Renal pelvis (tissue), 4 donors: Measurements from ENCODE around the gene MAPK8IP2. TPM values are rescaled to one million over a fixed set of nuclear protein-coding genes. Genes with fewer than 3 reads are reported as not detected.
"Not testable (repeated sequence)": the region's sequence is repeated elsewhere in the genome, so short reads cannot be mapped to it uniquely, and the experiment has no call there.

Source experiments
- DNase-seq: peaks from one replicate; pipeline ENCODE4 v3.0.0-alpha.2; 2013
- polyA plus RNA-seq, 3 donors: library from polyadenylated mRNA; unstranded; fragments of 120-200 nt; gene quantifications; one replicate each; pipeline ENCODE4 v1.2.1, GENCODE V29; 2013; ENCODE audit not compliant: insufficient read length in 3 of 3

MAPK8IP2 gene
- polyA plus RNA-seq, 3 donors: 0.76 to 1.1 (median 1.0) TPM

DNA sequence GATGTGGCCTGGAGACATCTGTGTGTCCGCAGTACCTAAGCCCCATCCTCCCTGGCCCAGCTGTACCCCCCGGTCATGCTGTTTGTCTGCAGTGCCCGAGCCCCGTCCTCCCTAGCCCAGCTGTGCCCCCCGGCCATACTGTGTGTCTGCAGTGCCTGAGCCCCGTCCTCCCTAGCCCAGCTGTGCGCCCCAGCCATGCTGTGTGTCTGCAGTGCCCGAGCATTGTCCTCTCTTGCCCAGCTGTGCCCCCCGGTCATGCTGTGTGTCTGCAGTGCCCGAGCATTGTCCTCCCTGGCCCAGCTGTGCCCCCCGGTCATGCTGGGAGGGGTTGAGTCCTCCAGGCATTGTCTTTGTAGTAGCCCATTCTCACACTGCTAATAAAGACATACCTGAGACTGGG, 35.0 kb downstream of the MAPK8IP2 start:
- no peak for DNase-seq

DNA sequence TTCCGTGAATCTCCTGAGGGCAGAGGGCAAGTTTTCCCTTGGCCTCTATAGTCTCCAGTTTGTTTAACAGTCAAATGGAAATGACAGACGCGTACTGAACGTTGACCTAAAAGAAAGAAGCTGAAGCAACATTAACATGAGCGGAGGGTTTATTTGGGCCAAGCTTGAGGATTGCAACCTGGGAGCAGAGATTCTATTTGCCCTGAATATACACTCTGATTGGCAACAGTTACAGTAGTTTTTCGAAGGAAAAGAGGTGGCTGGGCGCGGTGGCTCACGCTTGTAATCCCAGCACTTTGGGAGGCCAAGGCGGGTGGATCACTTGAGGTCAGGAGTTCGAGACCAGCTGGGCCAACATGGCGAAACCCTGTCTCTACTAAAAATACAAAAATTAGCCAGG, 39.7 kb downstream of the MAPK8IP2 start:
- DNase-seq: not testable (repeated sequence)

DNA sequence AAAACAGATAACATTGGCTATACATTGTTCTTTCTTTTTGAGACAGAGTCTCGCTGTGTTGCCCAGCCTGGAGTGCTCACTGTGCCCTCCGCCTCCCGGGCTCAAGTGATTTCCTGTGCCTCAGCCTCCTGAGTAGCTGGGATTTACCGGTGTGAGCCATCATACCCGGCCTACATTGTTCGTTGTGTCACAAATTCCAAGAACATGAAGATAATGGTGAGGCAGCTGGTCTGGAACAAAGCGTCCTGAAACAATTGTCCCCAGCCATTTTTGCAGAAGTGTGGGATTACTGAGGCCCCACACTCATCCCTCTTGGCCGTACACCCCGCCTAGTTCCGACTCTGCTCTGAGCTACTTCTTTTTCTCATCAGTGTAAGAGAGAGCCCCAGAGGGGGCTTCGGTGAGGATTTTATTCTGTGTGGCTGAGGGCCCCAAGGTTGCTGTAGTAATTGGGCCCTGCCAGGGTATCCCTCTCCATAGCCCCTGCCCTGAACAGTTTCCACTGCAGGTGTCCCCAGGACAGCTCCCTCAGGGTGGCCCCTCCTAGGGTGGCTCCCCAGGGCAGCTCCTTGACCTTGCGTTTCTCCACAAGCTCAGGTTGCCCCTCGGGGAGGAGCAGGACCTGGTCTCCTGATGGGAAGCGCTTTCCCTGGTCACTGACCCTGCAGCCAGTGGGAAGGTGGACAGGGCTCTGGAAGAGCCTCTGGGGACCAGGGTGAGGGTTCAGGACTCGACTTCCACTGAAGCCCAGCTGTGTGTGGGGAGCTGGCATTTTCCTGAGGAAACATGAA, 40.5 kb downstream of the MAPK8IP2 start:
- DNase-seq: no peak

DNA sequence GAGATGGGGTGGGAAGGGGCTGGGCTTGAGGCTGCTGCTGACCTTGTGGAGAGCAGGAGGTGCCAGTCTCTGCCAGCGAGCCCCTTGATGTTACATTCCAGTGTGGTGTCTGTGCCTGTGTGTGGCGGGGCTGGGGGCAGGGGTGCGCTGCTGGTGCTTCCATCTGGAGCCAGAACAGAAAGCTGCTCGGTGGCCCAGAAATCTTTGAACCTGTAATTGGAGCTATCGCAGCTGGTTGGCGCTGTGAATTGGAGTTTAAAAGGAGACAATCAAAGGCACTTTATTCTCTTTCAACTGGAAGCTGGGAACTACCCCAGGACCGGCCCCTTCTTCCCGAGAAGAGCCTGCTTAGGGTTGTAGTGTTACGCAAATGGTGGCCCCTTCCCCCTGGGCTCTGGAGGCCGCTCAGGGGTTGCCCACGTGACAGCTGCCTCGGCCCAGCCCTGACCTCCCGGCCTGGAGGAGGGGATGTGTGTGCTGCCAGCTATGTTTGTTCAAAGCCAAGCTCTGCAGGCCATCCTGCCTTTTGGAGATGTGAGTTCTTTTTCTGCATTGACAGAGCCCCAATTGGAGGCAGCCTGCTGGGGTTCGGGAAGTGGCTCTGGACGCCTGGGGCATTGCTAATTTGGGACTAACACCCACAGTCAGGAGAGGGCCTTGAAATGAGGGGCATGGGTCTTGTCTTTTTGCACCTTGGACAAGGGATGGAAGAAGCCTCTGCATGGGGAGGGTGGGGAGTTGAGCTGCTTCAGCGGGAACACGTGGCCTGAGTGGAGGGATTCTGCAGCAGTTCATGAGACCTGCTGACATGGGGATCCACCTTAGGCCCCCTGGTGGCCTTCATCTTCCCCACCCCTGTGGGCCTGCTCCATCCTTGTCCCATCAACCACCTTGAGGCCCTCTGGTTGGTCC, 41.4 kb downstream of the MAPK8IP2 start:
- no peak for DNase-seq

DNA sequence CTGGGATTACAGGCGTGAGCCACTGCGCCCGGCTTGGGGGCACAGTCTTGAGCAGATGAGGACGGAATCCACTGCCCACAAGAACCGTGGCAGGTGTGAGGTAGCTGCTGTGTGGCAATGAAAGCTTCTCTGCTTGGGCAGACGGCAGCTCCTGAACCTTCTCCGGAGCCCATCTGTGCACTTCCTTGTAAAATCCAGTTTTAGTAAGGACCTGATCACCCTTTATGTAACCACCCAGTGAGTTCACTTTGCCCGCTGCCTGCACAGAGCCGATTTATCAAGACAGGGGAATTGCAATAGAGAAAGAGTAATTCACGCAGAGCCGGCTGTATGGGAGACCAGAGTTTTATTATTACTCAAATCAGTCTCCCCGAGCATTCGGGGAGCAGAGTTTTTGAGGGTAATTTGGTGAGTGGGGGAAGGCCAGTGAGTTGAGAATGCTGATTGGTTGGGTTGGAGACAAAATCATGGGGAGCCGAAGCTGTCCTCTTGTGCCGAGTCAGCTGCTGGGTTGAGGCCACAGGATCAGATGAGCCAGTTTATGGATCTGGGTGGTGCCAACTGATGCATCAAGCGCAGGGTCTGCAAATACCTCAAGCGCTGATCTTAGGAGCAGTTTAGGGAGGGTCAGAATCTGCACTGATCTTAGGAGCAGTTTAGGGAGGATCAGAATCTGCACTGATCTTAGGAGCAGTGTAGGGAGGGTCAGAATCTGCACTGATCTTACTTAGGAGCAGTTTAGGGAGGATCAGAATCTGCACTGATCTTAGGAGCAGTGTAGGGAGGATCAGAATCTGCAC, 42.6 kb downstream of the MAPK8IP2 start:
- DNase-seq: not testable (repeated sequence)

DNA sequence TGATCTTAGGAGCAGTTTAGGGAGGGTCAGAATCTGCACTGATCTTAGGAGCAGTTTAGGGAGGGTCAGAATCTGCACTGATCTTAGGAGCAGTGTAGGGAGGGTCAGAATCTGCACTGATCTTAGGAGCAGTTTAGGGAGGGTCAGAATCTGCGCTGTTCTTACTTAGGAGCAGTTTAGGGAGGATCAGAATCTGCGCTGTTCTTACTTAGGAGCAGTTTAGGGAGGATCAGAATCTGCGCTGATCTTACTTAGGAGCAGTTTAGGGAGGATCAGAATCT, 43.2 kb downstream of the MAPK8IP2 start:
- not testable (repeated sequence) for DNase-seq

DNA sequence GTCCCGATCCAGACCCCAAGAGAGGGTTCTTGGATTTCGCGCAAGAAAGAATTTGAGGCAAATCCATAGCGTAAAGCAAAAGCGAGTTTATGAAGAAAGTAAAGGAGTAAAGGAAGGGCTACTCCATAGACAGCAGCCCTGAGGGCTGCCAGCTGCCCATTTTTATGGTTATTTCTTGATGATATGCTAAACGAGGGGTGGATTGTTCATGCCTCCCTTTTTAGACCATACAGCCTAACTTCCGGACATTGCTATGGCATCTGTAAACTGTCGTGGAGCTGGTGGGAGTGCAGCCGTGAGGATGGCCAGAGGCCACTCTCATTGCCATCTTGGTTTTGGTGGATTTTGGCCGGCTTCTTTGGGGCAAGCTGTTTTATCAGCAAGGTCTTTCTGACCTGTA, 52.7 kb downstream of the MAPK8IP2 start:
- DNase-seq: no peak

DNA sequence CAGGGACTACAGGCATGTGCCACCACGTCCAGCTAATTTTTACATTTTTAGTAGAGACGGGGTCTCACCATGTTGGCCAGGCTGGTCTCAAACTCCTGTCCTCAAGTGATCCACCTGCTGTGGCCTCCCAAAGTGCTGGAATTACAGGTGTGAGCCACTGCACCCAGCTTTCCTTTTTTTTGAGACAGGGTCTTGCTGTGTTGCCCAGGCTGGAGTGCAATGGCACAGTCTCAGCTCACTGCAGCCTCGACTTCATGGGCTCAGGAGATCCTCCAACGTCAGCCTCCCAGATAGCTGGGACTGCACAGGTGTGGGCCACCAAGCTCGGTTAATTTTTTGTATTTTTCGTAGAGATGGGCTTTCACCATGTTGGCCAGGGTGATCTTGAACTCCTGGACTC, 54.1 kb downstream of the MAPK8IP2 start:
- DNase-seq: not testable (repeated sequence)

DNA sequence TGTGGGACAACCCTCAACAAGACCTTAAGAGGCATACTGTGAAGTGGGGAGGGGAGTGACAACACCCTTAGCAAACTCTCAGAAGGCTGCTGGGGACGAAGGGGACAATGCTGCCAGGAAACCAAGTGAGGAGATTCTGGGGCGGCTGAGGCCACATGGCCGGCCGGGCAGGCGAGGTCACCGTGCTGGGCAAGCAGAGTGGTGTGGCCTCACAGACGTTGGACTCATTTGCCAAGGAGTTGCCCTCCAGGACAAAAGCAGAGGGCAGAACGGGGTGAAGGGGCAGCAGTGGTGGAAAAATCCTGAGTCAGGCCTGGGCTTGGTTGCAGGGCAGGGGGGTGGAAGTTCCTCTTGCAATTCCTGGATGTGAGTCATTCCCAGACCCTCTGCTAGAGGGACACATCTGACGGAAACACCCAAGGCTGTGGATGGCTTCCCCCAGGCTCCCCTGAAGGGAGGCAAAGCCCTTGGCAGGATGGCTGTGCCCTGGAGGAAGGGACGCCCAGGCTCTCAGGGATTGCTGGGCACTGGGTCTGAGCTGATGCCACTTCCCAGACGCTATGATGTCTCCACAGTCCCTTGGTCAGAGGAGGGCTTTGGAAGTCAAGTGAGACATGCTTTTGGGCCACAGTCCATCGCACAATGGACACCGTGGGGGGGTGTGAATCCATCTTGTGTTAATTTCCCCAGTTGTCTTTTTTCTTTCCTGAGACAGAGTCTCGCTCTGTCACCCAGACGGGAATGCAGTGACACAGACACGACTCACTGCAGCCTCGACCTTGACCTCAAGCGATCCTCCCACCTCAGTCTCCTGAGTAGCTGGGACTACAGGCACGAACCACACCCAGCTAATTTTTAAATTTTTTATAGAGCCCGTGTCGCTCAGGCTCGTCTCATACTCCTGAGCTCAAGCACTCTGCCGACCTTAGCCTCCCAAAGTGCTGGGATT, 55.8 kb downstream of the MAPK8IP2 start:
- peak; percentile 35 for DNase-seq

DNA sequence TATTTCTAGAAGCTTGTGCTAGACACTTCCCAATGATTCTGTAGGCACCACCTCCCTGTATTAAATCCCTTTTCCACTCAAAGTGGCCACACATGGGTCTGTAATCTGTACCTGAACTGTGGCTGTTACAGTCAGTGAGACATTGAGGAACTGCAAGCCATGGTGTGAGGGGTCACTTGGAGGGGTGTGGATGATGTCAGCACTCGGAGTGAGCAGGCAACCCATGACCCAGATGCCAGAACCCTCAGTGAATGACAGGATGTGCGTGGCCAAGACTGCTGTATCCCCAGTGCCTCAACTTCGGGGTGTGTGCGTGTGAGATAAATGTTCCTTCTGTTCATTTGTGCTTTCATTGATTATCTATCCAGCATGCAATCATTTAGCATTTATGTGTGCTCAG, 57.3 kb downstream of the MAPK8IP2 start:
- no peak for DNase-seq

DNA sequence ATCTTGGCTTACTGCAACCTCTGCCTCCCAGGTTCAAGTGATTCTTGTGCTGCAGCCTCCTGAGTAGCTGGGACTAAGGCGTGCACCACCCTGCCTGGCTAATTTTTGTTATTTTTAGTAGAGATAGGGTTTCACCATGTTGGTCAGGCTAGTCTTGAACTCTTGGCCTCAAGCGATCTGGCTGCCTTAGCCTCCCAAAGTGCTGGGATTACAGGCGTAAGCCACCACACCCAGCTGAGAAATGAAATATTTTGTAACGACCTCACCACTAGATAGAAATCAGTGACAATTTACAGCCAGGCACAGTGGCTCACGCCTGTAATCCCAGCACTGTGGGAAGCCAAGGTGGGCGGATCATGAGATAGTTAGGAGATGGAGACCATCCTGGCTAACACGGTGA, 59.1 kb downstream of the MAPK8IP2 start:
- DNase-seq: not testable (repeated sequence)

DNA sequence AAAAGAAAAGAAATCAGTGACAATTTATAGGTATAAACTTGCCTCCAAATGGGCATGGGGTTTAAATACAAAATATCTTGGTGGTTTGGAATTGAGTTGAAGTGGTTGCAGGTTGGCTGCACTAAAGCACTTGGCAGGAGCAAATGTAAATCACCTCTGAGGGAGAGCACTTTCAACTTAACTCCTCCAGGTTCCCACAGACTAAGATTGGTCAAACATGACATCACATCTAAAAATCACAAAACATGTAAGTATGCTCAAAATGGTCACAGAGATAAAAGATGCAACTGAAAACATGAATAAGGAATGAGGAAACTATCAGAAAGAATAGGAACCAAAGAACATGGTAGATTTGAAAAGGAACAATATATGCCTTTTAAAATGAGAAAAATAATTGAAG, 59.7 kb downstream of the MAPK8IP2 start:
- no peak for DNase-seq

Other genes starting within 250 kb of the MAPK8IP2 start
- 10 to 100 TPM; 42.2 to 51.0 (median 42.9) TPM for gene SBF1, start 125.8 kb upstream of the MAPK8IP2 start, polyA plus RNA-seq
- 1 to 10 TPM; 4.4 to 6.0 (median 5.7) TPM for gene ADM2, start 119.2 kb upstream of the MAPK8IP2 start, polyA plus RNA-seq
- 1 to 10 TPM; 3.3 to 6.6 (median 4.2) TPM for gene MIOX, start 113.9 kb upstream of the MAPK8IP2 start, polyA plus RNA-seq
- 10 to 100 TPM; 47.3 to 61.5 (median 60.5) TPM for gene LMF2, start 93.1 kb upstream of the MAPK8IP2 start, polyA plus RNA-seq
- gene NCAPH2, start 92.6 kb upstream of the MAPK8IP2 start, polyA plus RNA-seq: 10 to 100 TPM; 48.3 to 57.4 (median 56.6) TPM
- gene SCO2, start 75.2 kb upstream of the MAPK8IP2 start, polyA plus RNA-seq: 1 to 10 TPM in 2 of 3 donors, not detected in 1; 5.4 to 6.7 TPM
- gene TYMP, start 70.8 kb upstream of the MAPK8IP2 start, polyA plus RNA-seq: 1 to 10 TPM; 1.4 to 2.2 (median 2.0) TPM
- gene KLHDC7B, start 54.9 kb upstream of the MAPK8IP2 start, polyA plus RNA-seq: under 1 TPM in 2 of 3 donors, not detected in 1; 0.04 to 0.30 TPM
- gene SYCE3, start 37.9 kb upstream of the MAPK8IP2 start, polyA plus RNA-seq: under 1 TPM in 1 of 3 donors, not detected in 2; 0.58 TPM
- gene CPT1B, start 22.4 kb upstream of the MAPK8IP2 start, polyA plus RNA-seq: 10 to 100 TPM; 16.8 to 18.3 (median 17.1) TPM
- gene CHKB, start 17.9 kb upstream of the MAPK8IP2 start, polyA plus RNA-seq: 100 to 1,000 TPM in 2 of 3 donors, 10 to 100 TPM in 1; 74.5 to 109 (median 105) TPM
- 10 to 100 TPM; 15.3 to 23.7 (median 20.4) TPM for gene ARSA, start 27.4 kb downstream of the MAPK8IP2 start, polyA plus RNA-seq
- gene SHANK3, start 72.0 kb downstream of the MAPK8IP2 start, polyA plus RNA-seq: 10 to 100 TPM; 19.1 to 27.2 (median 19.6) TPM
- gene ACR, start 137.4 kb downstream of the MAPK8IP2 start, polyA plus RNA-seq: under 1 TPM; 0.43 to 0.58 (median 0.58) TPM
- gene RABL2B, start 182.8 kb downstream of the MAPK8IP2 start, polyA plus RNA-seq: 10 to 100 TPM; 52.5 to 87.3 (median 78.0) TPM